Urinary bladder (tissue), 4 donors: ENCODE results near the gene FFAR1. TPM values are rescaled to one million over a fixed set of nuclear protein-coding genes. Genes with fewer than 3 reads are reported as not detected.

Experiments used
- DNase-seq: peaks from one replicate; pipeline ENCODE4 v3.0.0-alpha.2; 2015; ENCODE audit errors: extremely low spot score
- H3K27ac ChIP-seq: one replicate; pipeline ENCODE4 v1.5.1; 2013; ENCODE audit warnings: low read depth, mild to moderate bottlenecking, moderate library complexity
- H3K36me3 ChIP-seq: one replicate; pipeline ENCODE4 v1.6.1; 2013; ENCODE audit warnings: mild to moderate bottlenecking, moderate library complexity; ENCODE audit not compliant: insufficient read depth
- H3K4me1 ChIP-seq: one replicate; pipeline ENCODE4 v1.6.1; 2013; ENCODE audit warnings: mild to moderate bottlenecking, moderate library complexity; ENCODE audit not compliant: insufficient read depth
- H3K4me3 ChIP-seq: one replicate; pipeline ENCODE4 v1.5.1; 2013; ENCODE audit warnings: low read depth, low read length
- WGBS: extraction: QIAGEN DNeasy Blood & Tissue Kit; methylation state at CpG from one replicate; pipeline ENCODE4 v1.1.7; 2013; 5-methylcytosine and 5-hydroxymethylcytosine counted together
- polyA plus RNA-seq: library from polyadenylated mRNA; stranded (reverse); fragments of 200-250 nt; gene quantifications from one replicate; pipeline ENCODE4 v1.2.3, GENCODE V29; 2013
- total RNA-seq: library from RNA; depleted of rRNA; stranded (reverse); fragments of >200 nt; gene quantifications from one replicate; pipeline ENCODE4 v1.2.3, GENCODE V29; 2014
- donor health status: healthy with polysubstance abuse.
- donor health status: healthy.

The FFAR1 gene
- total and polyA plus RNA-seq, 2 donors, result not detected

DNA sequence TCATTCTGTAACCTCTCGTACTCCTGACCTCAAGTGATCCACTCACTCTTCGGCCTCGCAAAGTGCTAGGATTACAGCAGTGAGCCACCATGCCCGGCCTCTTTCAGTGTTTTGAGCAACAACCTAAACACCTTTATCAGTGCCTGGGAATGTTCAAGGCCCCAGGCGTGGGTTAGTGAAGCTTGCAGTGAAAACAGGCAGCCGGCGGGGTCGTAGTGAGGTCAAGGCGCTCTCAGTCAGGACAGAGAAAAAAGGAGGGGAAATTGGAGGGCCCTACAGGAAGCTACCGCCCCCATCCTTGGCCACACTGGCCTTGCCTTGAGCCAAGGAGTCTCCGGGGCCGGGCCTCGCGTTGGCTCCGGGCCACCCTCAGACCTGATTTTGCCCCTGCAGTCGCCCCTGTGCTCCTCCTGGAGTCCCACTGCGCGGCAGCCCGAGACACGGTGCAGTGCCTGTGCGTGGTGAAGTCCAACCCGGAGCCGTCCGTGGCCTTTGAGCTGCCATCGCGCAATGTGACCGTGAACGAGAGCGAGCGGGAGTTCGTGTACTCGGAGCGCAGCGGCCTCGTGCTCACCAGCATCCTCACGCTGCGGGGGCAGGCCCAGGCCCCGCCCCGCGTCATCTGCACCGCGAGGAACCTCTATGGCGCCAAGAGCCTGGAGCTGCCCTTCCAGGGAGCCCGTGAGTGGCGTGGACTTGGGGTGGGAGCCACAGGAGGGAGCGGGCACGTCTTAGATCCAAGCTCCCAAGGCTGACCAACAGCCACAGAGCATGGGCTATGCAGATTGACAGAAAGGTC is 38.0 kb upstream of the FFAR1 start:
- H3K4me1 ChIP-seq, result no peaks in the 10 kb centered on the region
- no peaks in the 10 kb centered on the region for H3K36me3 ChIP-seq
- 59% methylated on average over 47 of the region's 47 CpGs for WGBS
- DNase-seq, result peak; percentile 66
- no peak overlapping the region for H3K27ac ChIP-seq
- no peak overlapping the region for H3K4me3 ChIP-seq

DNA sequence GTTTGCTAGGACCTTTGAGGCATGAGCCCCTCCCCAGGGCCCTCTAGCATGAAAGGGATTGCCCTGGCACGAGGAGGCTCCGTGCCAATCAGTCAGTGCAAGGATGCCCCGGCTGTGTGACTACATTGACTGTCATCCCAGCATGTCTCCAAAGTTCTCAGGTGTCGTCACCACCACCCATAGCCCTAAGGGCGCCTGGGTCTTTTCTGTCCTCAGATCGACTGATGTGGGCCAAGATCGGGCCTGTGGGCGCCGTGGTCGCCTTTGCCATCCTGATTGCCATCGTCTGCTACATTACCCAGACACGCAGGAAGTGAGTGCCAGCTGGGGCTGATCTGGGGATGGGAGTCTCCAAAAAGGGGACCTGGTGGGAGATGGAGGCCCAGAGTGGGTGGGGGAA is 37.4 kb upstream of the FFAR1 start:
- no peak for DNase-seq
- Histone ChIP-seq H3K4me1 (no peaks in the 10 kb centered on the region), H3K27ac (no peak overlapping the region), H3K36me3 (no peaks in the 10 kb centered on the region), H3K4me3 (no peak overlapping the region)
- 90% methylated on average over 12 of the region's 12 CpGs for WGBS

DNA sequence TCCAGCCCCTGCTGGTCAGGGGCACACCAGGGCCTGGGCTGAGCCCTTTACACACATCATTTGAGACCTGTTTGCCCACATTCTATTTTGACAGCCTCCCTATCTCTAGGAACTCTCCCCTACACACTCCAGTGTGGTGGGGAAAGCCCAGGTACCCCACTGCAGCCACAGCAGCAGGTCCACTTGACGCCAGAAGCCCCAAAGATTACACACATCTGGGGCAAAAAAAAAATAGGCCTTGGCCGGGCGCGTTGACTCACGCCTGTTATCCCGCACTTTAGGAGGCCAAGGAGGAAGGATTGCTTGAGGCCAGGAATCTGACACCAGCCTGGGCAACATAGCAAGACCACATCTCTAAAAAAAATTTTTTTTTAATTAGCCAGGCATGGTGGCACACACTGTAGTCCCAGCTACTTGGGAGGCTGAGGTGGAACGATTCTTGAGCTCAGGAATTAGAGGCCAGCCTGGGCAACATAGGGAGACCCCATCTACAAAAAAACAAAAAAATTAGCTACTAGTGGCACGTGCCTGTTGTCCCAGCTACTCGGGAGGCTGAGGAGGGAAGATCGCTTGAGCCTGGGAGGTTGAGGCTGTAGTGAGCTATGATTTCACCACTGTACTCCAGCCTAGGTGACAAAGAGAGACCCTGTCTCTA is 36.8 kb upstream of the FFAR1 start:
- Histone ChIP-seq H3K4me1 (no peaks in the 10 kb centered on the region), H3K4me3 (no peak overlapping the region), H3K27ac (no peak overlapping the region), H3K36me3 (no peaks in the 10 kb centered on the region)
- no peak for DNase-seq
- WGBS, result 94% methylated on average over 10 of the region's 10 CpGs

DNA sequence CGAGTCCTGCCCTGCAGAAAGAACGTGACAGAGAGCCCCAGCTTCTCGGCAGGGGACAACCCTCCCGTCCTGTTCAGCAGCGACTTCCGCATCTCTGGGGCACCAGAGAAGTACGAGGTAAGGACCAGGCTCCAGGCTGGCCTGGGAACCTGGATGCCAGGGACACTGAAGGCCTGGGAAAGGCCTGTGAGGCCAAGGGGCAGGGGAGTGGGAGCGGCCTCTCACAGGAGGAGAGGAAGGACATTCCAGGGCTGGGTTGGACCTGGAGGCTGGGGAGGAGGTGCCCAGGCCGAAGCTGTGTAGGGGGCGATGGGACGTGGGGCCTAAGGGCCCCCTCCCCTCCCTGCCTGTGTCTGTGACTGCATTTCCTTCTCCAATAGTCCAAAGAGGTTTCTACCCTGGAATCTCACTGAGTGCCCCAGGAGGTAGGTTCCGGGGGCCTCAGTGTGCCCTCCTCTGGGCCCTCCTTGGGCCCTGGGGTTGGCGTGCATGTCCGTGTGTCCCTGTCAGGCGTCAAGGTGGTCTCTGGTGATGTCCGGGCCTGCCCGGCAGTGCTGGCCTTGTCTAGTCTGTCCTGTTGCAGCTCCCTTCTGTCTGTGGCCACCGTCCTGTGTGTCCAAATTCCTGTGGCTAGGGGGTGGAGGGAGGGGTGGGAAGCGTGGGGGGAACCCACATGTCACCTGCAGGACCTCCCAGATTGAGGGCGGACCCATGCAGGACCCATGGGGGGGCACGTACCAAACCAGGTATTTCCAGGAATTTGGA is 35.6 kb upstream of the FFAR1 start:
- H3K27ac ChIP-seq, result no peak overlapping the region
- no peaks in the 10 kb centered on the region for H3K4me1 ChIP-seq
- no peaks in the 10 kb centered on the region for H3K36me3 ChIP-seq
- no peak overlapping the region for H3K4me3 ChIP-seq
- WGBS, result 88% methylated on average over 21 of the region's 21 CpGs
- no peak for DNase-seq

DNA sequence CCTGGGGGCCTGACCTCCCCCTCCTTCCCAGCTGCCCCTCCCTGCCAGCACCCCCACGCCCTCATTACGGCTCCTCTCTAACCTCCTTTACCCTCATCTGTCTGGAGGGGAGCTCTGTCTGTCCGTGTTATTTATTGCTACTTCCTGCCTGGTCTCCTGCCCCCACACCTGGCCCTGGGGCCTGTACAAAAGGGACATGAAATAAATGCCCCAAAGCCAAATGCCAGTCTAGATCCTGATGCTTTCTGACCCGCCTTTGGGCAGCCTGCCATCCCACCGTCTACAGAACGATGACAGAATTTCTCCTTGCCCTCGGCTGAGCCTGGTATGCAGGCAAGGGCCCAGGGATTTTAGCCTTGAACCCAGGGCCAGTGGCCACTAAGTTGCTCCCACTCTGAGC is 34.1 kb upstream of the FFAR1 start:
- Histone ChIP-seq H3K27ac (no peak overlapping the region), H3K36me3 (no peaks in the 10 kb centered on the region), H3K4me3 (no peak overlapping the region), H3K4me1 (no peaks in the 10 kb centered on the region)
- 48% methylated on average over 7 of the region's 7 CpGs for WGBS
- no peak for DNase-seq

DNA sequence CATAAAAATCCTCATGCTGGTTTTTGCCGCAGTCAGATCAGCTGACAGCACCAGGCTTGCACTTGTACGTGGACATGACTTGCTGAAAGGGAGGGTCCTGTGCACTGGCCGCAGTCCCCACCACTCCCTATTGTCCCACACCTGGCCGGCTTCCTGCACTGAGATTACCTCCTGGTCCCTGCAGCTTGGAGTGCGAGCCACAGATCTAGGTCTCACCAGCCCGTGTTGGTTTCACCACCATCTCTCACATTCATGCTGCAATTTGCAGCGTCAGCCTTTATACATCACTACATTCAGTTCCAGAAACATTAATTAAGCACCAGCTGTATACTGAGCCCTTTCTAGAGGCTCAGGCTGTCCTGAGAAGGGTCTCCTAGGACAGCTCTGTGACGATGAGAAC is 33.7 kb upstream of the FFAR1 start:
- H3K4me3 ChIP-seq, result no peak overlapping the region
- no peaks in the 10 kb centered on the region for H3K36me3 ChIP-seq
- no peak overlapping the region for H3K27ac ChIP-seq
- 89% methylated on average over 8 of the region's 8 CpGs for WGBS
- DNase-seq, result no peak
- H3K4me1 ChIP-seq, result no peaks in the 10 kb centered on the region

DNA sequence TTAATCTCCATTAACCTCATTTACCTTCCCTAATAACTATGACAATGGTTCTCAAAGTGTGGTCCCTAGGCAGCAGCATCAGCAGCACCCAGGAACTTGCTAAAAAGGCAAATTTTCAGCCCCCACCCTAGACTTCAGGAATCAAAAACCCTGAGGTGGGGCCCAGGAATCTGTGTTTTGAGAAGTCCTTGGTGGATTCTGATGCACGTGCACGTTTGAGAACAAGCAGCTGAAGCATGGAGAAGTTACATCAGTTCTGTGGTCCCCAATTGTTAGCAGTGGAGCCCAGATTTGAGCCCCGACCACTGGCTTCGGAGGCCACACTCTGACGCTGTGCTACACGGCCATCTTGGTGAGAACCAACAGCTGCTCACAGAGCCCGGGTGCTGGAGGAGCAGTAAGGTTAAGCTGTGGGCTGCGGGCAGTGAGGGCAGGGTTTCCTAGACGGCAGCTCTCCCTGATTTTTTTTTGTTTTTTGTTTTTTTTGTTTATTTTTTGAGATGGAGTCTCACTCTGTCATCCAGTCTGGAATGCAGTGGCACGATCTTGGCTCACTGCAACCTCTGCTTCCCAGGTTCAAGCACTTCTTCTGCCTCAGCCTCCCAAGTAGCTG is 32.7 kb upstream of the FFAR1 start:
- no peaks in the 10 kb centered on the region for H3K36me3 ChIP-seq
- no peak for DNase-seq
- H3K4me1 ChIP-seq, result no peaks in the 10 kb centered on the region
- no peak overlapping the region for H3K27ac ChIP-seq
- WGBS, result 83% methylated on average over 10 of the region's 10 CpGs
- no peak overlapping the region for H3K4me3 ChIP-seq

DNA sequence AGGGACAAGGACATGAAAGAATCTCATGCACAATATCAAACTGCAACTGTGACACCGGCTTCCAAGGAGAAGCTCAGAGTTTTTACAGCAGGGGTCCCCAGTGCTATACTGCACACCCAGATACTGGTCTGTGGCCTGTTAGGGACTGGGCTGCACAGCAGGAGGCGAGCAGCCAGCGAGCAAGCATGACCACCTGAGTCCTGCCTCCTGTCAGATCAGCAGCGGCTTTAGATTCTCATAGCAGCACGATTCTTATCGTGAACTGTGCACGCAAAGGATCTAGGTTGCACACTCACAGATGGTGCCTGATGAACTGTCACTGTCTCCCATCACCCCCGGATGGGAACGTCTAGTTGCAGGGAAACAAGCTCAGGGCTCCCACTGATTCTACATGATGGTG is 31.8 kb upstream of the FFAR1 start:
- Histone ChIP-seq H3K27ac (no peak overlapping the region), H3K36me3 (no peaks in the 10 kb centered on the region), H3K4me3 (no peak overlapping the region), H3K4me1 (no peaks in the 10 kb centered on the region)
- DNase-seq, result no peak
- WGBS, result 44% methylated on average over 9 of the region's 9 CpGs

DNA sequence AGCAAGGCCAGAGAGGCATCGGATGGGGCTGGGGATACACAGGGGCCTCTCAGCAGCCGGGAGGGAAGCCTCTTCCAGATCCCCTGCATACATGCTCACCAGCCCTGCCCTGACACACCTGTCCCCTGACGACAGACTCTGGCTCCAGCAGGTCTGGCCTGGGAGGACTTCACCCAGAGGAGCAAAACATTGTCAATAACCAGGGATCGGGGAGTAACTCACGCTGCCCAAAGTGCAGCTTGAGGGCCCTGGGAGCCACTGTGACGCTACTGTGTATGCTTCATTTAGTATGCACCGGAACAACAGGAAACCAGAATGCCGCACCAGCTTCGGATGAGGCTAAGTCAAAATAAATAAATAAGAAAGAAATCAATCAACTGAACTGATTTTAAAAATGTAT is 31.1 kb upstream of the FFAR1 start:
- no peaks in the 10 kb centered on the region for H3K36me3 ChIP-seq
- no peak for DNase-seq
- no peaks in the 10 kb centered on the region for H3K4me1 ChIP-seq
- no peak overlapping the region for H3K27ac ChIP-seq
- 72% methylated on average over 9 of the region's 9 CpGs for WGBS
- H3K4me3 ChIP-seq, result no peak overlapping the region

DNA sequence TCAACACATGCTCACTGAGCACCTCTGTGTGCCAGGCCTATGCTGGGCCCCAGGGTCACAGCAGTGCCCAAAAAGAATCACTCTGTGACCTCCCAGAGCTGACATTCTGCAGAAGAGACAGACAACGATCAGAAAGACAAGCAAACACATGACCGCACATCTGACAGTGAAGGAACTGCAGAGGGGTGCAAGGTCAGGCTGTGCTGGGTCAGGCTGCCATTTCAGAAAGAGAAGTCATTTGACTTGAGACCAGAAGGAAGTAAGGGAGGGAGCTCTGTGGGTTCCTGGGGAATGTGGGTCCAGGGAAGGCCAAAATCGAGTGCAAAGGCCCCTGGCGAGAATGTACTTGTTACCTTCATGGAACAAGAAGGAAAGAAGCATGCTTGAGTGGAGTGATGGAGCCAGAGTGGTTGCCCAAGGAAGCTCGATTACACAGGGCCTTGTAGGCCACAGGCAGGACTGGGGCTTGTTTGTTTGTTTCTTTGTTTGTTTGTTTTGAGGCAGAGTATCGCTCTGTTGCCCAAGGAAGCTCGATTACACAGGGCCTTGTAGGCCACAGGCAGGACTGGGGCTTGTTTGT is 30.1 kb upstream of the FFAR1 start:
- no peaks in the 10 kb centered on the region for H3K4me1 ChIP-seq
- H3K36me3 ChIP-seq, result no peaks in the 10 kb centered on the region
- H3K27ac ChIP-seq, result no peak overlapping the region
- WGBS, result 74% methylated on average over 7 of the region's 7 CpGs
- no peak overlapping the region for H3K4me3 ChIP-seq
- DNase-seq, result no peak

DNA sequence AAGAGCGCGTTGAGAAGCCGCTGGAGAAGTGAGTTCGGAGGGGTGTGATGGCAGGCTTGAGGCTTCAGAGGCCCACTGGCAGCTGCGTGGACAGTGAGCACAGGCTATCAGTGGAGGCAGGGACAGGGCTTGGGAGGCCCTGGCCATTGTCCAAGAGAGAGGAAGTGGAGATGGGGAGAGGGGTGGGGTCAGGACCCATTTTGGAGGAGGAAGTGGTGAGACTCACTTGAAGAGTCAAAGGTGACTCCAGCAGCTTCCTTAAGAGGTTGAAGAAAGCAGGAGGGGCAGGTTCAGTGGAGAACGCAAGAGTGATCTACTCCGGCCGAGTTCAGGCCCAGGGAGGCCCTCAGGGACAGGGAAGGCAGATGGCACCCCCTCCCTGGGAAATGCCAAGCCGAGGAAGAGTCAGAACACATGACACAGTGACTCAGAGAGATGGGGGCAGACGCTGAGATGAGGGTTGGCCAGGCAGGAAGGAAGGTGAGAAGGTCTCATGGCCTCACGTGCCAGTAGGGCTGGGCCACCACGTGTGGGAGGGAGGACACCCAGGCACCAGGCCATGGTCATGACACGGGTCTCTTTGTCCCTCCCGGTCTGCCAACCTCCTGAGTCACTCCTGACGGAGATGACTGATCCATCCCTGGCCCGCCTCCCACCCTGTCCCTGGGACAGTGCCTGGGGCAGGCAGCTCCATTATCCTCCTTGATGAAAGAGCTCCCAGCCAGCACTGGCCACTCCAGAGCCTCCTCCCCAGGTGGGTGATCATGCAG is 28.8 kb upstream of the FFAR1 start:
- Histone ChIP-seq H3K36me3 (no peaks in the 10 kb centered on the region), H3K4me1 (no peaks in the 10 kb centered on the region), H3K4me3 (no peak overlapping the region), H3K27ac (no peak overlapping the region)
- no peak for DNase-seq
- WGBS, result 64% methylated on average over 16 of the region's 16 CpGs

DNA sequence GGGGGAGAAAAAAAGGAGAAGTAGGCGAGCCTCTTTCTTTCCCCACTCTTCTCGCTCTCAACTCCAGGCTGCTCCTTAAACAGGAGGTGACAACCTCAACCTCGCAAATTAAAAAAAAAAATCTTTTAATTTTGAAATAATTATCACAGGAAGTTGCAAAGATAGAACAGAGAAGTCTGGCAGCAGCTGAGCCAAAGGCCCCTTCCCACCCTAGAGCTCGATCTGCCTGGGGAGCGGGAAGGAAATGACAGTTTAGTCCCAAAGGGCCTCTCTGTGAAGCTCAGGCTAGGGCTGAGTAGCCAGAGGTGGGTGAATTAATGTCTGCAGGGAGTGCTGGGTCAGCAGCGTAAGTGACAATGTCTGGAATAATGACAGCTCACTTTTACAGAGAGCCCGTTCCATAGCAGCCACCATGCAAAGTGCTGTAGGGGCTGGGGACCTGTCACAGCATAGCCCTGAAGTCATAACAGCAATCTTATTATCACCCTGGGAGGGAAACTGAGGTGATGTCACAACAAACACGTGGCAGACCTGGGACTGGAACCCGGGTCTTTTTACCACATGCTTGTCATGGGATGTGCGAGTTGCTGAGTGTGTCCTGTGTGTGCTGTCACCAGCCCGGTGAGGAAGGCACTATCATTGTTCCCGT is 27.5 kb upstream of the FFAR1 start:
- 70% methylated on average over 12 of the region's 12 CpGs for WGBS
- Histone ChIP-seq H3K4me1 (no peaks in the 10 kb centered on the region), H3K27ac (no peak overlapping the region), H3K4me3 (no peak overlapping the region), H3K36me3 (no peaks in the 10 kb centered on the region)
- DNase-seq, result no peak
